Liver (tissue), 3 donors: ENCODE measurements around the gene ERVK3-1.

Source experiments
- CTCF ChIP-seq: fragments of 150-350 bp; IDR thresholded peaks from 2 replicates; pipeline ENCODE4 v1.5.1; 2017; ENCODE audit warnings: improper control_type of control experiment, low read depth, low read length; ENCODE audit not compliant: missing input control
- REST ChIP-seq: IDR thresholded peaks from 2 replicates; pipeline ENCODE4 v1.6.1; 2016; ENCODE audit warnings: antibody characterized with exemption, mild to moderate bottlenecking
- RXRA ChIP-seq, 2 donors: IDR thresholded peaks; 2 replicates each; pipeline ENCODE4 v1.6.1; 2017 to 2018; ENCODE audit warnings: antibody characterized with exemption in 2 of 2, mild to moderate bottlenecking in 1 of 2
- YY1 ChIP-seq: IDR thresholded peaks from 2 replicates; pipeline ENCODE4 v1.6.1; 2016; ENCODE audit warnings: antibody characterized with exemption, mild to moderate bottlenecking
- donor health status: healthy.
- donor health status: healthy.

DNA sequence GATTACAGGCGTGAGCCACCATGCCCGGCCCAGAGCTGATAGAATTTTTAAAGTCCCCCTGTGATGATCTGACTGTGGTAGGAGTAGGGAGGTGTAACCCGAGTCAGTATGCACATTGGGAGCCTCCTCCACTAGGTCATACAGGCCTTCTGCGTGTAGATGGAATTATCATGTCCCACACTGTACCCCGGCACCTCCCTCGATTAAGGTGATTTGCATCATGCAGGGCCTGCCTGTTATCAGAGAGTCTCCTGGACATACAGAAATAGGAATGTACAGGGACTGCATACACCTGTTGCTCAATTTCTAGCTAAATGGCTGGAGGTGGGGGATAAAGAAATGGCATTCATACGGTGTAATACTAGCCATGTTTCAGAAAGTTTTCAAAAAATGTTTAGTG lies 922 bp upstream of the ERVK3-1 start:
- TF ChIP-seq RXRA (IDR thresholded peaks at IDR 0.05) (no peak), REST (no peak), CTCF (no peak), YY1 (no peak)
